ENCODE data around the gene PCAT7.

The PCAT7 gene

GRCh38 chr9:94600715-94601114 is 45.8 kb downstream of the PCAT7 start:
- DNase-seq (ENCODE audit: insufficient read length, low spot score) (no peak), FAIRE-seq (no peak)

GRCh38 chr9:94602666-94603065 is 47.8 kb downstream of the PCAT7 start:
- FAIRE-seq (no peak), DNase-seq (ENCODE audit: insufficient read length, low spot score) (no peak)

GRCh38 chr9:94603259-94604160 is 48.6 kb downstream of the PCAT7 start:
- DNase-seq (ENCODE audit: insufficient read length, low spot score) (peak; percentile 81), FAIRE-seq (peak; percentile 67)

GRCh38 chr9:94606646-94607422 is 52.0 kb downstream of the PCAT7 start:
- FAIRE-seq, result no peak

GRCh38 chr9:94607423-94607691 is 52.5 kb downstream of the PCAT7 start:
- DNase-seq (ENCODE audit: insufficient read length, low spot score), result no peak
- FAIRE-seq, result no peak

More at GRCh38 chr9:94606646-94607422, 52.0 kb downstream of the PCAT7 start:
- DNase-seq (ENCODE audit: insufficient read length, low spot score), result no peak

- FAIRE-seq (no peak), DNase-seq (ENCODE audit: insufficient read length, low spot score) (no peak)
Observed at GRCh38 chr9:94610181-94610606, 55.3 kb downstream of the PCAT7 start.

GRCh38 chr9:94611638-94612068 is 56.8 kb downstream of the PCAT7 start:
- FAIRE-seq (no peak), DNase-seq (ENCODE audit: insufficient read length, low spot score) (no peak)

GRCh38 chr9:94612071-94612470 is 57.2 kb downstream of the PCAT7 start:
- FAIRE-seq, result no peak
- no peak for DNase-seq (ENCODE audit: insufficient read length, low spot score)

- FAIRE-seq (no peak), DNase-seq (ENCODE audit: insufficient read length, low spot score) (no peak)
Observed at GRCh38 chr9:94613003-94613402, 58.1 kb downstream of the PCAT7 start.

- no peak for DNase-seq (ENCODE audit: insufficient read length, low spot score)
- no peak for FAIRE-seq
Observed at GRCh38 chr9:94619026-94619425, 64.1 kb downstream of the PCAT7 start.
